ENCODE measurements around the gene VPS36. TPM values are rescaled to one million over a fixed set of nuclear protein-coding genes. Genes with fewer than 3 reads are reported as not detected.

The VPS36 gene, protein sequence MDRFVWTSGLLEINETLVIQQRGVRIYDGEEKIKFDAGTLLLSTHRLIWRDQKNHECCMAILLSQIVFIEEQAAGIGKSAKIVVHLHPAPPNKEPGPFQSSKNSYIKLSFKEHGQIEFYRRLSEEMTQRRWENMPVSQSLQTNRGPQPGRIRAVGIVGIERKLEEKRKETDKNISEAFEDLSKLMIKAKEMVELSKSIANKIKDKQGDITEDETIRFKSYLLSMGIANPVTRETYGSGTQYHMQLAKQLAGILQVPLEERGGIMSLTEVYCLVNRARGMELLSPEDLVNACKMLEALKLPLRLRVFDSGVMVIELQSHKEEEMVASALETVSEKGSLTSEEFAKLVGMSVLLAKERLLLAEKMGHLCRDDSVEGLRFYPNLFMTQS
- 10.8 to 14.3 TPM (median 11.2 TPM) in 5 replicates for total RNA-seq (2022; extraction: Qiagen RNA extraction)

DNA sequence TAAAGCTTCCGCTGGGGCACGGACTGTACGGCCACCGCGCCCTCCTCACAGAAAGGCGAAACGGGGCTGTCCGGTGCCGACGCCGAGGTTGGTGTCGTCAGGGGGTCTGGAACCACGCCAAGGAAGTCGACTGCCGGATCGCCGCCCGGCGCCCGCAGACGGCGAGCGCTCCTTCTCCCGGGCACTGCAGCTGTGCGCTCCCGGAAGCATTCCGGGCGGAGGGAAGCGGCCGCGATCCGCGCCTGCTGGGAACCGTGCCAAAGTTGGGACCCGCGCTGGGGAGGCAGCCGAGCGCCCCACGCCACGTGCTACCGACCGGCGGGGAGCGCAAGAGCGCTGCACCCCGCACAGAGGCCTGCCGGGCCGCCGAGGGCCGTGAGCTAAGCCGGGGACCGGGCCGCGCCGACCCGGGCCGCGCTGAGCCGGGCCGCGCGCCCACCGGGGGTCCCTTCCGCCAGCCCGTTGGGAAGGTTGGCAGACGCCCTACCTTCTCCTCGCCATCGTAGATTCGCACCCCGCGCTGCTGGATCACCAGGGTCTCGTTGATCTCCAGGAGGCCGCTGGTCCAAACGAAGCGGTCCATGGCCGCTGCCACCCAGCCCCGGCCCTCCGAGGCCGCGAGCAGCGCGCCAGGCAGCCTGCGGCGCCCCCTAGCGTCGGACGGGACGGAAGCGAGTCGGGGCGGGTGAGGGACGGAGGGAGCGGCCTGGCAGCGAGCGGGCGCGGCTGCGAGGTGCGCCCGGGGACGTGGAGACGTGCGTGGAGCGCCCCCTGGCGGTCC, at the start of gene VPS36:
VPS36 (minus strand) TSS at position 623 of the 781 bp plus-strand sequence; CDS start at position 583, 40 bp downstream.

DNA sequence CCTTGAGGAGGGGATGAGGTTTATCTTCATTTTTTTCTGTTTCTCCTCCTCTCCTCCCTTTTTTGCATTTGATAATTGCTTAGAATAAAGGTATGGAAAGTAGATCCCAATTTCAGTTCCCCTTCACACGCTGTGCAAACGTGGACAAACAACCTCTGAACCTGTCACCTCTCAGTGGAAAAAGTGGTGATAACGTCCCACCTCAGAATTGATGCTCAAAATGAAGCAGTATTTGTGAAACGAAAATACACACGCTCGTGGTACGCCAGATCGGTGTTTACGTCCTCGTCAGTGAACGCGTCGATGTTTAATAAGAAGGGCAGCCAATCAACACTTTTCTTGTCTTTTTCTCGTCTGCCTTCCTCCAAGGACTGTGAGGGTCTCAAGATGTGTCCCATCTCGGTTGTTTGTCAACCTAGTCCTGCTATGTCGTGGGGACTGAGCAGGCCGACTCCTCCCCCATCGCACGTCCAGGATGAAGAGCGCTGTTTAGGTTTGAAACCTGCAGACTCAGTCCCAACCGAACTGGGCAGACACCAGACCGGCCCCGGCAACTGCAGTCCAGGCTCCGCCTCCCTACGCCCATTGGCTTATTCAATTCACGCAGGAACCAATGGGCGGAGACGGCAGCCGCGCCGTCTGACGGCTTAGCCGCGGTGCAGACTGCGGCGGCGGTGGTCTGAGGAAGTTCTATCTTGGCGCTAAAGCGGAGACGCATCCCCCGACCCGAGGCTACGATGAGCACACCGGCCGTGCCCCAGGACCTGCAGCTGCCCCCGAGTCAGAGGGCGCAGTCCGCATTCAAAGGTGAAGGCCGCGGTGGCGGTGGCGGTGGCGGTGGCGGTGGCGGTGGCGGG, 4.6 kb upstream of the VPS36 start, which contains the start of gene CKAP2:
CKAP2 (plus strand) TSS at position 659 of the 857 bp plus-strand sequence; CDS start at position 738, 79 bp downstream.

DNA sequence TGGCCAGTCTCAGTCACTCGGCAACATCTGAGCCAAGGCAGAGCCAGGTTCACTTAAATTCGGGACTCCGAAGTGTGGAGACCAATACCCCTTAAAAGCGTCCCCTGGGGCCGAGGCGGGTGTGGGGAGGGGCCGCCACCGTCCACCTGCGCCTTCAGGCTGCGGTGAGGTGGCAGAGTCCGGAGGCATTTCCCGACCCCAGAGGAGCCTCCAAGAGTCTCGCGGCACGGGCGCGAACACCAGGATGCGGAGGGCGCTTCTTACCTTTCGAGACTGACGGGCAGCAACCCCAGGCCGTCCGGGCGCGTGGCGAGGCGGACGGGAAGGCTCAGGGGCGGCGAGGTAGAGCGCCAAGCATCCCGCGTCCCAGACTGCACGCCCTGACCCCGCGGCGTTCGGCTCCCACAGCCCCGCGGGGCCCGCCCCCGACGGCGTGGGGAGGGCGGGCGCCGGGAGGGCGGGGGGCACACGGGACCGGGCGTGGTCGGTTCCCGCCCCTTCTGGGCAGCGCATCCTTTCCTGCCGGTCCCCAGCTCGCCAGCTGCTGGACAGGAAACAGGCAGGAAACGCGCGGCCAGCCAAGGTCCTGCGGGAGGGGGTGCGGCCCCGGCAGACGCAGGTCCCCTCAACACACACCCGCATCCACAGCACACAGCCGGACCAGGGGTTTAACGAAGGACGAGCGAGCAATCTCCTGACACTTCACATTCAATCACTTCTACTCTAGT, 44.5 kb downstream of the VPS36 start, which contains the start of gene THSD1:
THSD1 (minus strand) TSS at position 406 of the 728 bp plus-strand sequence. CDS start 3,572 bp downstream, outside the sequence.

Other genes starting within 250 kb of the VPS36 start
- gene THSD1, start 44.5 kb downstream of the VPS36 start, total RNA-seq (2022; extraction: Qiagen RNA extraction), result 5.4 to 6.7 TPM (median 6.0 TPM) in 5 replicates
- gene CKAP2, start 4.8 kb upstream of the VPS36 start, total RNA-seq (2022; extraction: Qiagen RNA extraction), result 26.4 to 36.5 TPM (median 27.7 TPM) in 5 replicates
- 5.6 to 6.2 TPM (median 6.0 TPM) in 5 replicates for gene HNRNPA1L2, start 191.8 kb upstream of the VPS36 start, total RNA-seq (2022; extraction: Qiagen RNA extraction)
- gene SUGT1, start 202.2 kb upstream of the VPS36 start, total RNA-seq (2022; extraction: Qiagen RNA extraction), result 37.1 to 44.2 TPM (median 40.2 TPM) in 5 replicates

Data from A549 treated with AZD2906 at 1 μM for 4 hours (cell line).